Loucy (cell line): Measurements from ENCODE around the gene SLC46A3.

ENCODE experiments used
- EZH2phosphoT487 ChIP-seq: fragments of 200-600 bp; IDR thresholded peaks from 2 replicates; pipeline ENCODE4 v1.6.1; 2018; ENCODE audit warnings: antibody characterized with exemption, mild to moderate bottlenecking, moderate library complexity, borderline replicate concordance
- TF ChIP-seq, protein P1 (sequence below): fragments of 200-600 bp; sonication (generic); conservative IDR thresholded peaks from 2 replicates; pipeline ENCODE4 v1.5.1; 2014; ENCODE audit warnings: mild to moderate bottlenecking, antibody characterized with exemption, low read length

GRCh38 chr13:28718543-28719226 lies at the start of gene SLC46A3:
- TF ChIP-seq, protein P1, sequence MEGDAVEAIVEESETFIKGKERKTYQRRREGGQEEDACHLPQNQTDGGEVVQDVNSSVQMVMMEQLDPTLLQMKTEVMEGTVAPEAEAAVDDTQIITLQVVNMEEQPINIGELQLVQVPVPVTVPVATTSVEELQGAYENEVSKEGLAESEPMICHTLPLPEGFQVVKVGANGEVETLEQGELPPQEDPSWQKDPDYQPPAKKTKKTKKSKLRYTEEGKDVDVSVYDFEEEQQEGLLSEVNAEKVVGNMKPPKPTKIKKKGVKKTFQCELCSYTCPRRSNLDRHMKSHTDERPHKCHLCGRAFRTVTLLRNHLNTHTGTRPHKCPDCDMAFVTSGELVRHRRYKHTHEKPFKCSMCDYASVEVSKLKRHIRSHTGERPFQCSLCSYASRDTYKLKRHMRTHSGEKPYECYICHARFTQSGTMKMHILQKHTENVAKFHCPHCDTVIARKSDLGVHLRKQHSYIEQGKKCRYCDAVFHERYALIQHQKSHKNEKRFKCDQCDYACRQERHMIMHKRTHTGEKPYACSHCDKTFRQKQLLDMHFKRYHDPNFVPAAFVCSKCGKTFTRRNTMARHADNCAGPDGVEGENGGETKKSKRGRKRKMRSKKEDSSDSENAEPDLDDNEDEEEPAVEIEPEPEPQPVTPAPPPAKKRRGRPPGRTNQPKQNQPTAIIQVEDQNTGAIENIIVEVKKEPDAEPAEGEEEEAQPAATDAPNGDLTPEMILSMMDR, result no peak
- TF ChIP-seq EZH2phosphoT487, result no peak
